SK-MEL-5 (cell line): ENCODE measurements around the gene ATF7. TPM values are rescaled to one million over a fixed set of nuclear protein-coding genes. Genes with fewer than 3 reads are reported as not detected.
"Not testable (repeated sequence)": the region's sequence is repeated elsewhere in the genome, so short reads cannot be mapped to it uniquely, and the experiment has no call there.

Source experiments
- DNase-seq: peaks from one replicate; pipeline ENCODE4 v3.0.0-alpha.2; 2016; ENCODE audit warnings: low read depth, low spot score
- in situ Hi-C: cut with HindIII; loops from 2 replicates; pipeline ENCODE4 v1.10.0; 2016; ENCODE audit warnings: low sequenced_read_pairs, high pct_unique_total_duplicates, low pct_unique_long_range_greater_than_20kb
- total RNA-seq: library from RNA; depleted of rRNA; stranded (reverse); fragments of >200 nt; shearing (Covaris generic); gene quantifications from 2 replicates; pipeline ENCODE4 v1.2.3, GENCODE V29; 2014

ATF7 gene
- total RNA-seq, 1 experiment from 2014 or later = 10.2 TPM

DNA sequence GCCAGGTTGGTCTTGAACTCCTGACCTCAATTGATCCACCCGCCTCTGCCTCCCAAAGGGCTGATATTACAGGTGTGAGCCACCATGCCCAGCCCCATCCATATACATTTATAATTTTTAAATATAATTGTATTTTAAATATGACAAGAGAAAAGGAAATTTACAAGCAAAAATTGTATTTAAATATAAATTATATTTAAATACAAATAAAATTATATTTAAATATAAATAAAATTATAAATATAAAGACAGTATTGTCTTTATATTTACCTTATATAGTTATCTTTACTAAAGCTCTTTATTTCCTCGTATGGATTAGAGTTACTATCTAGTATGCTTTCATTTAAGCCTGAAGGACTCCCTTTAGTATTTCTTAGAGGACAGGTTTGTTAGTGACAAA, 11.9 kb upstream of the ATF7 start:
- in situ Hi-C loops = no loop called here

DNA sequence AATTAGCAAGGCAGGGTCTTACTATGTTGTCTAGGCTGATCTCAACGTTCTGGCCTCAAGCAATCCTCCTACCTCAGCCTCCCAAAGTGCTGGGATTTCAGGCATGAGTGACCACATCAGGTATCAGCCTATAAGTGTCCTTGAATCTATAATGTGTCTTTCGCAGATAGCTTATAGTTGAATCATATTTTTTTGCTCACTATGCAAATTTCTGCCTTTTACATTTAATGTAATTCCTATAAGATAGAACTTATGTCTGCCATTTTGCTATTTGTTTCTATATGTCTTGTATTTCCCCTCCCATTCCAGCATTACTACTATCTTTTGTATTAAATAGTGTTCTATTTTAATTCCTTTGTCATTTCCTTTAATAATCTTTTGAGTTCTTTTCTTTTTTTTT, 10.5 kb upstream of the ATF7 start:
- in situ Hi-C loops = no loop called here
- no peak for DNase-seq

More for the DNA sequence above, 11.9 kb upstream of the ATF7 start:
- DNase-seq = no peak

DNA sequence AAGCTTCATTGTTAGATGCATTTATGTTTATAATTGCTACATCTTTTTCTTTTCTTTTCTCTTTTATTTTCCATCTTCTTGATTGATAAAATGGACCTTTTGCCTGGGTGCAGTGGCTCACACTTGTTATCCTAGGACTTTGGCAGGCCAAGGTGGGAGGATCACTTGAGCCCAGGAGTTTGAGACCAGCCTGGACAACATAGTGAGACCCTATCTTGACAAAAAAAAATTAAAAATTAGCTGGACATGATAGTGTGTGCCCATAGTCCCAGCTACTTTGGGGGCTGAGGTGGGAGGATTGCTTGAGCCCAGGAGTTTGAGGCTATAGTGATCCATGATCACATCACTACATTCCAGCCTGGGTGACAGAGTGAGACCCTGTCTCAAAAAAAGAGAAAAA, 9.5 kb upstream of the ATF7 start:
- DNase-seq, in situ Hi-C loops: not testable (repeated sequence)

DNA sequence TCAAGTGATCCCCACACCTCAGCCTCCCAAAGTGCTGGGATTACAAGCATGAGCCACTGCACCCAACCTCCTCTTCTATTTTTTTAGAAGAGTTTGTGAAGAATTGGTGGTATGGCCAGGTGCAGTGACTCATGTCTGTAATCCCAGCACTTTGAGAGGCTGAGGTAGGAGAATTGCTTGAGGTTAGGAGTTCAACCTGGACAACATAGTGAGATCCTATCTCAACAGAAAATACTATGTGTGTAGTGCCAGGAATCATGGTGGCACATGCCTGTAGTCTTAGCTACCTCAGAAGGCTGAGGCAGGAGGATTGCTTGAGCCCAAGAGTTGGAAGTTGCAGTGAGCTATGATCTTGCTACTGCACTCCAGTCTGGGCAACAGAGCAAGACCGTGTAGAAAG, 5.5 kb upstream of the ATF7 start:
- in situ Hi-C loops = no loop called here
- DNase-seq = no peak

DNA sequence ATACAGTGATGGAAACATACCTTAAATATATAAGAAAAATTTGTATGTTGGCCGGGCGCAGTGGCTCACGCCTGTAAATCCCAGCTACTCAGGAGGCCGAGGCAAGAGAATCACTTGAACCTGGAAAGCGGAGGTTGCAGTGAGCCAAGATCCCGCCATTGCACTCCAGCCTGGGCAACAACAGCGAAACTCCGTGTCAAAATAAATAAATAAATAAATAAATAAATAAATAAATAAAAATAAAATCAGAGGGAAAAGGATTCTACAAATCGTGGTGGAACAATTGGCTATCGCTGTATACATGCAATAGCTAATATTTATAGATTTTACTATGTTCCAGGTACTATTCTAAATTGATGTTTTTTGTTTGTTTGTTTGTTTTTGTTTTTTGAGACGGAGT, 1.7 kb upstream of the ATF7 start:
- no peak for DNase-seq
- in situ Hi-C loops = no loop called here

DNA sequence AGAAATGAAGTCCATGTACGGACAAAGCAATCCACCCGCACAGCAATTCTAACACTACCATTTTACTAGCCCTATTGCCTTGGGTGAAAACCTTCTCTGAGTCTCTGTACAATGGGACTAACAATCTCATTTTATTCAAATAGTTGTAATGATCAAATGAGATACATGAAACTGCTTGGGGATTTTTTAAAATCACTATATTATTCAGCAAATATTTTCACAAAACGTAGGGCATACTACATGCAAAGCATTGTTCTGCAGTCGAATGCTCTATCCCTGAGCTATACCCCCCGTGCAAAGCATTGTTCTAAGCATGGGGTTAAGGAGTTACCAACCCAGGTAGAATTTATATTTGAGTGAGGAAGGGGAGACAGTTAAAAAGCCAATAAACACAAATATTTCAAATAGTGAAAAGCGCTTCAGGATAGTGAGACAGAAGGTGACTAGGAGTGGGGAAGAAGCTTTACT, 554 bp upstream of the ATF7 start:
- in situ Hi-C loops = no loop called here

DNA sequence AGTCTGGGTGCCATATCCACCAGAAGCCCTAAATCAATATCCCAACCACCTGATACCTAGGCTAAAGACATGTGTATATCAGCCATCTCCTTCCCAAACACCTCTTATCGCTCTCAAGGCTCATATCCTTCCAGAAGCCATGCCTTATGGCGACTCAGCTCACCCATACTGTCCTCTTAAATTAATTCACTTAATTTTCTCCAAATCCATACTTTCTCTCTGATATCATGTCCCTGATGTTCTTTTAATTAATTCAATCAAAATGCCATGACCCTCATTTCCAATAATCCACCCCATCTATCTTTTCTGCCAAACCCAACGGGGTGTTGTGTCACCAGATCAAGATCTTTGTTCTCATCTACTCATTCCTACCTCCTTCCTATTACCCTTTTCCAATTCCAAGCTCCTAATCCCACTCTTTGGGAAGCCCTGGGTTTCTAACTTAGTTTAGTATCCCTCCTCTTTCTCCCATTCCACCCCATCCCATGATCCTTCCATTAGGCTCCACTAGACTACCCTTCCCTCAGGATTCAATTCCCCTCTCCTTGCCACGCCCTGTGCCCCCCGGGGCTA, 723 bp downstream of the ATF7 start:
- in situ Hi-C loops = no loop called here
- DNase-seq = no peak

More for the DNA sequence above, 554 bp upstream of the ATF7 start:
- DNase-seq = no peak

DNA sequence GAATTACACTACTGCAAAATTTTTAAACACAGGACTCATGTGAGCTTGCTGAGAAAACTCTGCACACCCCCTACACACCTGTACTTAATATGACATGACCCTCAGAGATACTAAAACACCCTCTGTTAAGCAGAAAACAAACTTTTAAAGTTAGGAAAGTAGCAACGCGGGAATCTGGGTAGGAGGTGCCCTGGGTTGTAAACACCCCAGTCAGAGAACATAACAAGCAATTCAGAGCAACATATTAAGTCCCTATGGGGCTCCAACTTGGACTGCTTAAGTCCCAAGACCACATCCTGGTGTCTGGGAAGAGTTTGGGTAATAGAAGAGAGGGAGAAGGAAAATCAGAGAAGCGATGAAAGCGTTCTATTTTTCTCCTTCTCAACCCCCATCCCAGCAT, 1.2 kb downstream of the ATF7 start:
- in situ Hi-C loops = no loop called here
- DNase-seq = peak; percentile 16

DNA sequence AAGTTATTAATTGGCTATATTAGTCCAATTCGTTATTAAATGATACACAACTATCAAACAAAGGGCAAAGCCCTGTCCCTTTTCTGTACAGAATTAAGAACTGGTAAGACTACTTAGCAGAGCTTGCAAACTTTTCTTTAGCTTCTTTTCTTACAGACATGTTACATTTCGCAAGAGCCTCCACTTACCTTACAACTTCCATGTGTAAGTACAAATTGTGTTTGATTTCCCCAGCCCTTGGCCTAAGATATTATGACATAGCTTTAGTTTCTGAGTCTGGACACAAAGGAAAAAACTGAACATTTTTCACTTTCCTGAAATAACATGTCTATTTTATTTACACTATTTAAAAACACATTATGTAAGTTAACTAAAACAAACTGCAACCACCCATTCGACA, 1.7 kb downstream of the ATF7 start:
- DNase-seq = no peak
- in situ Hi-C loops = no loop called here

DNA sequence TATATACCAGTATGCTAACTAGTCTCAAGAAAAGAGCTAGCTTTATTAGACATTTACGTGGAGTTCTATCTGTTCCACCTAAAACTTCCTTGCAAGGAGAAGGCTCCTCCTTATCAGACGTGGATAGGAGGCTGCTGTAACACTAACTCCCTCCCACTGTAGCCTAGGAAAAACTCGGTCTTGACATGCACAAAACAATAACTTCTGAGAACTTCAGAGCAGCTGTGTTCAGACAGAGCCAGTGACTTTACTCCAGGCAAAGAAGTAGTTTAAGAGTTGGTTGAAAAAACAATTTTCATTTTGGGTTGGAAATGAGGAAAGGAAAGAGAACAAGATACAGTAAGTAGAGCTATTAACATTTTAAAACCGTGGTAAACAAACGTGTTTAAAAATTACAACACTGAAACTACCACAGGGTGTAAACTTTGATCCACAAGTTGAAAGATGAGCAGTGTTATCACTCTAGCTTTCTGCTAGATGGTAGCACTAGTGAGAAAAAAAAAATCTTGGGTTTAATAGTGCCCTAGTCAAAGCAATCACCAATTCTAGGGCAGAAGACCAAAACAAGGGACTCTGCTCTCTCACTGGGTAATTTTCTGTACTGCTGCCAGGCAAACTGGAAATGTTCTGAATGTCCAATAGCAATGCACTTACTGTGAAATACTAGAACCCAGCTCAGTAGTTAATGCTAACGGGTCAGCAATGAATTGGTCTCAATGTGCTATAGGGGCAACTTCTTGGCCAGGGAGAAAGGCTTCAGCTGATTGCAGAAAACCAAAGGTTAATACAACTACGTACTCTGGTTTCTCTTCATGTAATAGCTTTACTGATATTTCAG, 2.4 kb downstream of the ATF7 start:
- peak; percentile 42 for DNase-seq
- in situ Hi-C loops = no loop called here

DNA sequence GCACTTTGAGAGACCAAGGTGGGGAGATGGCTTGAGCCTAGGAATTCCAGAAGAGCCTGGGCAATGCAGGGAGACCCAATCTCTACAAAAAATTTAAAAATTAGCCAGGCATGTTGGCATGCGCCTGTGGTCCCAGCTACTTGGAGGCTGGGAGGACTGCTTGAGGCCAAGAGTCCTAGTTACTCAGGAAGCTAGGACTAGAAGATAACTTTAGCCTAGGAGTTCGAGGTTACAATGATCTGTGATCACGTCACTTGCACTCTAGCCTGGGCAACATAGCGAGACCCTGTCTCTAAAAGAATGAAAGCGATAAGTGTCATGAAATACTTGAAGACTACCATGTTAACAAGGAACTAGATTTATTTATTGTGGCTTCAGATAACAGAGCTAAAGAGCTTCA, 3.5 kb downstream of the ATF7 start:
- in situ Hi-C loops = no loop called here
- no peak for DNase-seq

DNA sequence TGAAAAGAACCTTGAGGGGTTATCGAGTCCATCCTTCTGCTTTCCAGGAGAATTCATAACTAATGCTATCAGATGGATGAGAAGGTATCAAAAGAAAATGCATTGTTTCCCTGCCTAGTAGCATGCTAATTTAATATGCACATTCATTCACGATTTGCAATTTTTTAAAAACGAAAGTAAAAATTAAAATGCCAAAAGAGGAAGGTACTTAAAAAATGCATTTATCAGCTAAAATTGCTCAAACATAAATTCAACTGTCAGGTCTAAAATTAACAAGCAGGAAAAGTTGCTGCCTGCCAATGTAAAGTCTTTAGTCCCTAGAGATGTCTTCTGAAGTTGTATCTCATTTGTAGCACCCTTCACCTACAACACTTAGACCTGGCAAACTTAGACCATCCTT, 7.9 kb downstream of the ATF7 start:
- in situ Hi-C loops = loop anchor here (10.0 kb wide), 1 partner anchor 57 kb away; the partner anchor contains the start of gene ATP5MC2
- no peak for DNase-seq

DNA sequence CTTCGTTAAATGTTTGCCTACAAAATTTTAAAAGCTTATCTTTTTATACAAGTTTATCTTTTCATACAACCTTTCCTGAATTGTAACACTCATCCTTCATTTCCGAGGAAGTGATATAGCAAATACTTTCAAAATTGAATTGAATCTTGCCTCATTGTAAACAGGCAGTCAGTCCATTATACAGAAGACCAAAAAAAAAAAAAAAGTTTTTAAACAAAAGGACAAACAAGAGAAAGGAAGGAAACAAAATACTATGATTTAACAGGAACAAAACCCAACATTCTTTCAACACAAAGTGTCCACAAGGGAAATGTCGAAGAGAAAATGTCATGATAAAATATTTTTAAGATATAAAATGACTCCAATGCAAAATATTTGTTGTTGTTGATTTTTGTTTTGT, 8.5 kb downstream of the ATF7 start:
- DNase-seq = no peak
- in situ Hi-C loops = loop anchor here (10.0 kb wide), 1 partner anchor 57 kb away; the partner anchor contains the start of gene ATP5MC2

DNA sequence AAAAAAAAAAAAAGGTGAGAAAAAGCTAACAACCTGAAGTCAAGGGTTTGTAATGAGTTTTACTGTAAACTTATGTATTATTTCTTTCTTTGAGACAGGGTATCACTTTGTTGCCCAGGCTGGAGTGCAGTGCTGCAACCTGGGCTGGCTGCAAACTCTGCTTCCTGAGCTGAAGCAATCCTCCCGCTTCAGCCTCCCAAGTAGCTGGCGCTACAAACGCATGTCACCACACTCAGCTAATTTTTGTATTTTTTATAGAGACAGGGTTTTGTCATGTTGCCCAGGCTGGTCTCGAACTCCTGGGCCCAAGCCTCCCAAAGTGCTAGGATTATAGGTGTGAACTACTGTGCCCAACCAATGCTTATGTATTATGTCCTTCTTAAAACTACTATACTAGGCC, 9.2 kb downstream of the ATF7 start:
- no peak for DNase-seq
- in situ Hi-C loops = loop anchor here (10.0 kb wide), 1 partner anchor 58 kb away; the partner anchor contains the start of gene ATP5MC2

DNA sequence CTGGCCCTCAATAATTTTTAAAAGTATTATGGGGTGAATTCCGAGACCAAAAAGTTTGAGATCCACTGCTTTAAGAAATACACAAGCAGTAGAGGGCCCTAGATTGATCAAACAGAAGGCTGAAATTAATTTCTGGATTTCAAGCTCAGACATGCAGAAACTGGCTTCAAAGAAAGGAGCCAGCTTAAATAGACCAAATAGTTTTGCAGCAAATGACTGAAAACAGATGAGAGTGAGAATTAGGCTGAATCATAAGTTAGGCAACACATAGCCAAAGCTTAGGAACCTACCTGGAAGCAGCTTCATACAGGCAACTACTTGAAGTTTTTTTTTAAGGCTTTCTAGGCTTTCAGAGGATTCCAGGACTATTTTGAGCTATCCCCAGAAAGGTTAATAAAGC, 12.4 kb downstream of the ATF7 start:
- in situ Hi-C loops = loop anchor here (10.0 kb wide), 1 partner anchor 61 kb away; the partner anchor contains the start of gene ATP5MC2
- no peak for DNase-seq

DNA sequence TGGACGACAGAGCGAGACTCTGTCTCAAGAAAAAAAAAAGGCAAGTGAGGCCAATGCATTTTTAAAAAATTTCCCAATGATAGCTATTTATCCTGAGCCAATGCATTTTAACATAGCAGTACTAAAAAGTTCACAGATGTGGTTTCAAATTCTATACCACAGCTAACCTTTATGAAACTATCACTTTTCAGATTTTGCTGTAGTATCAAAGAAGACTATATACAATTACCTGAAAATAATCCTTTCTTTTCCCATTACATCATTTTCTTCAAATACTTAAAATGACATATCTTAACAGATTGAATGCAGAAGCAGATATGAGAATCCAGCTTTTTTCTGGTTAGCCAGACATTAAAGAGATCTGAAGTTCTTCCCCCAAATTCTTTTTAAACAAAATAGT, 13.2 kb downstream of the ATF7 start:
- DNase-seq = no peak
- in situ Hi-C loops = loop anchor here (10.0 kb wide), 1 partner anchor 62 kb away; the partner anchor contains the start of gene ATP5MC2

DNA sequence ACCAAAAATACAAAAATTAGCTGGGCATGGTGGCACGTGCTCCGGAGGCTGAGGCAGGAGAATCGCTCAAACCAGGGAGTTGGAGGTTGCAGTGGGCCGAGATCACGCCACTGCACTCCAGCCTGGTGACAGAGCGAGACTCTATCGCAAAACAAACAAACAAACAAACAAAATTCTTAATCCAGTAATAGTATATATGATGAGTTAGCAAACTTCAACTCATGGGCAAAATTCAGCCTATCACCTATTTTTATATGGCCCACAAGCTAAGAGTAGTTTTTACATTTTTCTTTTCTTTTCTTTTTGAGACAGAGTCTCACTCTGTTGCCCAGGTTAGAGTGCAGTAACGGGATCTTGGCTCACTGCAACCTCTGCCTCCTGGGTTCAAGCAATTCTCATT, 14.9 kb downstream of the ATF7 start:
- DNase-seq = no peak
- in situ Hi-C loops = loop anchor here (10.0 kb wide), 1 partner anchor 63 kb away; the partner anchor contains the start of gene ATP5MC2

DNA sequence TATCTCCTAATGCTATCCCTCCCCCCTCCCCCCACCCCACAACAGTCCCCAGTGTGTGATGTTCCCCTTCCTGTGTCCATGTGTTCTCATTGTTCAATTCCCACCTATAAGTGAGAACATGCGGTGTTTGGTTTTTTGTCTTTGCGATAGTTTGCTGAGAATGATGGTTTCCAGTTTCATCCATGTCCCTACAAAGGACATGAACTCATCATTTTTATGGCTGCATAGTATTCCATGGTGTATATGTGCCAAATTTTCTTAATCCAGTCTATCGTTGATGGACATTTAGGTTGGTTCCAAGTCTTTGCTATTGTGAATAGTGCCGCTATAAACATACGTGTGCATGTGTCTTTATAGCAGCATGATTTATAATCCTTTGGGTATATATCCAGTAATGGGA, 19.5 kb downstream of the ATF7 start:
- DNase-seq, in situ Hi-C loops: not testable (repeated sequence)

DNA sequence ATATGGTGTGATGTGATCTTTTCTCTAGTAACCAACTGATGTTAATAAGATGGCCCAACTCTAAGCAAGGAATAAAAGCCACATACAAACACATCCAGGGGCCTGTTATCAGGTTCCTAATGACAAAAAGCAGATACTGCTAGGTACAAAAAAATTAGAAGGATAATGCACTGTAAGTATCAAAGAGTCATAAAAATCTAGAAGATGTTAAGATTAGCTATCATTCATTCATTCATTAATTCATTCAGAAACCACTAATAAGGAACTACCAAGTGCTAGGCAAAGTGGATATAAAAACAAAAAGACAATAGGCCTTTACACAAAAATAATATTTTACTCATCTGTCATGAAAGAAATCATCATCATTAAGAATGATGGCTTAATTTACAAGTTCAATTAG, 21.6 kb downstream of the ATF7 start:
- DNase-seq = no peak
- in situ Hi-C loops = no loop called here
